Neural cell (in vitro differentiated cells): ENCODE measurements around the gene ANKS1A. TPM values are rescaled to one million over a fixed set of nuclear protein-coding genes. Genes with fewer than 3 reads are reported as not detected.

ENCODE experiments used
- H2AFZ ChIP-seq: fragments of 200-600, 300-800 bp; sonication (generic), shearing (Covaris generic); 2 replicates; pipeline ENCODE4 v1.6.0; 2014; ENCODE audit warnings: low read depth, mild to moderate bottlenecking, antibody characterized with exemption, low read length, moderate library complexity
- H3F3A ChIP-seq: fragments of 200-600 bp; shearing (Covaris generic); 2 replicates; pipeline ENCODE4 v1.6.1; 2016; ENCODE audit warnings: mild to moderate bottlenecking, moderate library complexity, mixed read lengths, antibody characterized with exemption, low read length; ENCODE audit not compliant: insufficient read depth, poor library complexity, severe bottlenecking
- H3K27ac ChIP-seq: fragments of 200-600, 300-800 bp; sonication (generic), shearing (Covaris generic); 2 replicates; pipeline ENCODE4 v1.5.1; 2014; ENCODE audit warnings: mild to moderate bottlenecking, low read length, moderate library complexity
- H3K27me3 ChIP-seq: fragments of 300-800, 200-600 bp; sonication (generic), shearing (Covaris generic); 2 replicates; pipeline ENCODE4 v1.6.0; 2014; ENCODE audit warnings: mild to moderate bottlenecking, low read depth, low read length, moderate library complexity; ENCODE audit not compliant: insufficient read depth
- H3K36me3 ChIP-seq: fragments of 300-800, 200-600 bp; sonication (generic), shearing (Covaris generic); 2 replicates; pipeline ENCODE4 v1.5.1; 2014; ENCODE audit warnings: mild to moderate bottlenecking, antibody characterized with exemption, low read length, moderate library complexity; ENCODE audit not compliant: insufficient read depth
- H3K4me2 ChIP-seq: fragments of 300-800, 200-600 bp; sonication (generic), shearing (Covaris generic); 2 replicates; pipeline ENCODE4 v1.6.0; 2014; ENCODE audit warnings: mild to moderate bottlenecking, low read length
- H3K4me3 ChIP-seq: fragments of 300-800, 200-600 bp; sonication (generic), shearing (Covaris generic); 2 replicates; pipeline ENCODE4 v1.5.1; 2014; ENCODE audit warnings: mild to moderate bottlenecking, low read length, moderate library complexity
- H3K79me2 ChIP-seq: fragments of 200-600 bp; shearing (Covaris generic); replicated peaks from 2 replicates; pipeline ENCODE4 v1.6.0; 2014; ENCODE audit warnings: mild to moderate bottlenecking, low read length, moderate library complexity; ENCODE audit not compliant: insufficient read depth
- H3K9ac ChIP-seq: fragments of 300-800, 200-600 bp; sonication (generic), shearing (Covaris generic); 2 replicates; pipeline ENCODE4 v1.6.1; 2016; ENCODE audit warnings: mild to moderate bottlenecking, low read length, mixed read lengths
- H3K9me2 ChIP-seq: fragments of 200-600 bp; shearing (Covaris generic); 2 replicates; pipeline ENCODE4 v1.6.1; 2016; ENCODE audit warnings: mild to moderate bottlenecking, low read length, mixed read lengths; ENCODE audit not compliant: insufficient read depth
- H3K9me3 ChIP-seq: fragments of 200-600, 300-800 bp; sonication (generic), shearing (Covaris generic); 2 replicates; pipeline ENCODE4 v1.6.1; 2016; ENCODE audit warnings: mild to moderate bottlenecking, mixed run types, low read length, moderate library complexity, mixed read lengths
- H4K20me1 ChIP-seq: fragments of 200-600 bp; shearing (Covaris generic); 2 replicates; pipeline ENCODE4 v1.6.1; 2016; ENCODE audit warnings: mild to moderate bottlenecking, mixed run types; ENCODE audit not compliant: insufficient read depth
- EP300 ChIP-seq: fragments of 450-650 bp; conservative IDR thresholded peaks from 2 replicates; pipeline ENCODE4 v1.6.1; 2014; ENCODE audit warnings: antibody characterized with exemption, mild to moderate bottlenecking, moderate library complexity; ENCODE audit not compliant: poor library complexity, severe bottlenecking
- EZH2 ChIP-seq: fragments of 200-600, 300-800 bp; shearing (Covaris generic), sonication (generic); IDR thresholded peaks from 2 replicates; pipeline ENCODE4 v1.6.1; 2014; ENCODE audit warnings: antibody characterized with exemption, low read length, borderline replicate concordance, mild to moderate bottlenecking; ENCODE audit not compliant: insufficient read depth, poor library complexity, severe bottlenecking
- MXI1 ChIP-seq: fragments of 450-650 bp; conservative IDR thresholded peaks from 2 replicates; pipeline ENCODE4 v1.6.1; 2014; ENCODE audit warnings: antibody characterized with exemption, mild to moderate bottlenecking; ENCODE audit not compliant: poor library complexity, severe bottlenecking
- POLR2AphosphoS5 ChIP-seq: IDR thresholded peaks from 2 replicates; pipeline ENCODE4 v1.6.1; 2012
- RAD21 ChIP-seq: fragments of 450-650 bp; conservative IDR thresholded peaks from 2 replicates; pipeline ENCODE4 v1.6.1; 2014; ENCODE audit warnings: antibody characterized with exemption, mild to moderate bottlenecking, moderate library complexity
- SMC3 ChIP-seq: fragments of 450-650 bp; conservative IDR thresholded peaks from 2 replicates; pipeline ENCODE4 v1.6.1; 2014; ENCODE audit warnings: antibody characterized with exemption, mild to moderate bottlenecking, moderate library complexity; ENCODE audit not compliant: poor library complexity
- TAF1 ChIP-seq: IDR thresholded peaks from 2 replicates; pipeline ENCODE4 v1.6.1; 2012; ENCODE audit warnings: low read depth
- polyA plus RNA-seq: library from polyadenylated mRNA; depleted of rRNA; stranded (reverse); fragments of >200 nt; gene quantifications from 2 replicates; pipeline ENCODE4 v1.2.3, GENCODE V29; 2014
- TF ChIP-seq, protein P1 (sequence below): fragments of 450-650 bp; IDR thresholded peaks from 2 replicates; pipeline ENCODE4 v1.5.1; 2014; ENCODE audit warnings: antibody characterized with exemption, mild to moderate bottlenecking, moderate library complexity; ENCODE audit not compliant: poor library complexity, severe bottlenecking
- TF ChIP-seq, protein P2 (sequence below): IDR thresholded peaks from 2 replicates; pipeline ENCODE4 v1.6.1; 2012; ENCODE audit warnings: borderline replicate concordance

Gene ANKS1A
- polyA plus RNA-seq, 1 donor from 2014 or later: 22.6 TPM

DNA sequence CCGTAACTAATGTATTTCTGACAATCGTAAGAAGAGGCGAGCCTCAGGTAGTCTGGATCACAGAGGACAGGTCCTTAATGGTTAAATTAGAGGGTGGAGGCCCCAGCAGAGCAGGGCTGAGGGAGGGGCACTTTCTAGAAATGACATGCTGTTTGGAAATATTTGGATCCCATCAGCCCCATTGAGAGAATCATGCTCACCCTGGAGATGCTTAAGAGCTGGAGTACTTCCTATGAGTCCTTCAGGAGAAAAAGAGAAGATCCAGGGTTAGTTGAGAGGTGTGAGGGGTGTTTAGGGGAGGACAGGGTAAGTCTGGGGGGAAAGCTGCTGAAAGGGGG is 129.1 kb downstream of the ANKS1A start:
- no peak overlapping the region for H3K4me2 ChIP-seq
- H3K27ac ChIP-seq: no peak overlapping the region
- H3K9me2 ChIP-seq: no peaks in the 10 kb centered on the region
- peaks cover 5% of the 10 kb centered on the region for H3K36me3 ChIP-seq
- no peaks in the 10 kb centered on the region for H3K79me2 ChIP-seq
- H3K4me3 ChIP-seq: no peak overlapping the region
- TF ChIP-seq, protein P1, sequence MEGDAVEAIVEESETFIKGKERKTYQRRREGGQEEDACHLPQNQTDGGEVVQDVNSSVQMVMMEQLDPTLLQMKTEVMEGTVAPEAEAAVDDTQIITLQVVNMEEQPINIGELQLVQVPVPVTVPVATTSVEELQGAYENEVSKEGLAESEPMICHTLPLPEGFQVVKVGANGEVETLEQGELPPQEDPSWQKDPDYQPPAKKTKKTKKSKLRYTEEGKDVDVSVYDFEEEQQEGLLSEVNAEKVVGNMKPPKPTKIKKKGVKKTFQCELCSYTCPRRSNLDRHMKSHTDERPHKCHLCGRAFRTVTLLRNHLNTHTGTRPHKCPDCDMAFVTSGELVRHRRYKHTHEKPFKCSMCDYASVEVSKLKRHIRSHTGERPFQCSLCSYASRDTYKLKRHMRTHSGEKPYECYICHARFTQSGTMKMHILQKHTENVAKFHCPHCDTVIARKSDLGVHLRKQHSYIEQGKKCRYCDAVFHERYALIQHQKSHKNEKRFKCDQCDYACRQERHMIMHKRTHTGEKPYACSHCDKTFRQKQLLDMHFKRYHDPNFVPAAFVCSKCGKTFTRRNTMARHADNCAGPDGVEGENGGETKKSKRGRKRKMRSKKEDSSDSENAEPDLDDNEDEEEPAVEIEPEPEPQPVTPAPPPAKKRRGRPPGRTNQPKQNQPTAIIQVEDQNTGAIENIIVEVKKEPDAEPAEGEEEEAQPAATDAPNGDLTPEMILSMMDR: no peak
- no peak for TF ChIP-seq MXI1
- TF ChIP-seq POLR2AphosphoS5: no peak
- TF ChIP-seq, protein P2, sequence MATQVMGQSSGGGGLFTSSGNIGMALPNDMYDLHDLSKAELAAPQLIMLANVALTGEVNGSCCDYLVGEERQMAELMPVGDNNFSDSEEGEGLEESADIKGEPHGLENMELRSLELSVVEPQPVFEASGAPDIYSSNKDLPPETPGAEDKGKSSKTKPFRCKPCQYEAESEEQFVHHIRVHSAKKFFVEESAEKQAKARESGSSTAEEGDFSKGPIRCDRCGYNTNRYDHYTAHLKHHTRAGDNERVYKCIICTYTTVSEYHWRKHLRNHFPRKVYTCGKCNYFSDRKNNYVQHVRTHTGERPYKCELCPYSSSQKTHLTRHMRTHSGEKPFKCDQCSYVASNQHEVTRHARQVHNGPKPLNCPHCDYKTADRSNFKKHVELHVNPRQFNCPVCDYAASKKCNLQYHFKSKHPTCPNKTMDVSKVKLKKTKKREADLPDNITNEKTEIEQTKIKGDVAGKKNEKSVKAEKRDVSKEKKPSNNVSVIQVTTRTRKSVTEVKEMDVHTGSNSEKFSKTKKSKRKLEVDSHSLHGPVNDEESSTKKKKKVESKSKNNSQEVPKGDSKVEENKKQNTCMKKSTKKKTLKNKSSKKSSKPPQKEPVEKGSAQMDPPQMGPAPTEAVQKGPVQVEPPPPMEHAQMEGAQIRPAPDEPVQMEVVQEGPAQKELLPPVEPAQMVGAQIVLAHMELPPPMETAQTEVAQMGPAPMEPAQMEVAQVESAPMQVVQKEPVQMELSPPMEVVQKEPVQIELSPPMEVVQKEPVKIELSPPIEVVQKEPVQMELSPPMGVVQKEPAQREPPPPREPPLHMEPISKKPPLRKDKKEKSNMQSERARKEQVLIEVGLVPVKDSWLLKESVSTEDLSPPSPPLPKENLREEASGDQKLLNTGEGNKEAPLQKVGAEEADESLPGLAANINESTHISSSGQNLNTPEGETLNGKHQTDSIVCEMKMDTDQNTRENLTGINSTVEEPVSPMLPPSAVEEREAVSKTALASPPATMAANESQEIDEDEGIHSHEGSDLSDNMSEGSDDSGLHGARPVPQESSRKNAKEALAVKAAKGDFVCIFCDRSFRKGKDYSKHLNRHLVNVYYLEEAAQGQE: no peak
- TF ChIP-seq TAF1: no peak
- TF ChIP-seq SMC3: no peak
- TF ChIP-seq EZH2: no peak
- TF ChIP-seq RAD21: no peak
- no peak for TF ChIP-seq EP300
- no peaks in the 10 kb centered on the region for H3K27me3 ChIP-seq
- no peak overlapping the region for H3K9ac ChIP-seq
- no peaks in the 10 kb centered on the region for H3F3A ChIP-seq
- no peaks in the 10 kb centered on the region for H3K9me3 ChIP-seq
- H4K20me1 ChIP-seq: no peaks in the 10 kb centered on the region
- H2AFZ ChIP-seq: no peak overlapping the region

DNA sequence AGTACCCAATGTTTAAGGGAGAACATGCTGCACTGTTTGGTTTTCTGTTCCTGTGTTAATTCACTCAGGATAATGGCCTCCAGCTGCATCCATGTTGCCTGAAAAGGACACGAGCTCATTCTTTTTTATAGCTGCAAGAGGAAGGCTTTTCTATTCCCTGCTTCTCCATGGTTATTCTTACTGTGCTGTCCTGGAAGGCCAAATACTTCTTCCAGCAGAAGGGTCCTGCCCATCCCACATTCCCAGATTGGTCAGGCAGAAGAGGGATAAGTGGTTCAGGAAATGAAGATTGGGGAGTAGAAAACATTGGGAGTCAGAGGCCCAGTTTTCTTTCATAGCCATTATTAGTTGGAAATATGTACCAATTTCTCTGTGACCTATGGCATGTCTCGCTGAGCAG is 129.7 kb downstream of the ANKS1A start:
- peaks cover 5% of the 10 kb centered on the region for H3K36me3 ChIP-seq
- no peaks in the 10 kb centered on the region for H4K20me1 ChIP-seq
- no peak overlapping the region for H3K4me3 ChIP-seq
- no peak overlapping the region for H2AFZ ChIP-seq
- TF ChIP-seq EZH2 (no peak), EP300 (no peak), TAF1 (no peak), SMC3 (no peak), POLR2AphosphoS5 (no peak)
- TF ChIP-seq, protein P1: no peak
- no peaks in the 10 kb centered on the region for H3K27me3 ChIP-seq
- no peaks in the 10 kb centered on the region for H3K79me2 ChIP-seq
- no peaks in the 10 kb centered on the region for H3K9me3 ChIP-seq
- H3K9me2 ChIP-seq: no peaks in the 10 kb centered on the region
- no peak overlapping the region for H3K4me2 ChIP-seq
- no peak overlapping the region for H3K9ac ChIP-seq
- no peak overlapping the region for H3K27ac ChIP-seq
- H3F3A ChIP-seq: no peaks in the 10 kb centered on the region
